Chondrocyte (in vitro differentiated cells): ENCODE results near the gene HTR7. TPM values are rescaled to one million over a fixed set of nuclear protein-coding genes. Genes with fewer than 3 reads are reported as not detected.
A peak's percentile ranks its signal among the peaks of the same experiment; 100 is the strongest.

Experiments
- DNase-seq: peaks from one replicate; pipeline ENCODE4 v3.0.0; 2021; ENCODE audit warnings: mixed read lengths, low spot score
- H3K27ac Mint-ChIP-seq: one replicate; pipeline ENCODE4 v1.8.0; 2021; ENCODE audit warnings: mild to moderate bottlenecking, moderate library complexity, mixed read lengths; ENCODE audit not compliant: unreplicated experiment
- H3K27me3 Mint-ChIP-seq: 2 replicates; pipeline ENCODE4 v1.8.0; 2021; ENCODE audit warnings: low read depth, mixed read lengths
- H3K36me3 Mint-ChIP-seq: 2 replicates; pipeline ENCODE4 v1.8.0; 2021; ENCODE audit warnings: low read depth, mixed read lengths
- H3K4me1 Mint-ChIP-seq: 2 replicates; pipeline ENCODE4 v1.8.0; 2021; ENCODE audit warnings: low read depth, mild to moderate bottlenecking, mixed read lengths
- H3K4me3 Mint-ChIP-seq: one replicate; pipeline ENCODE4 v1.8.0; 2021; ENCODE audit warnings: mild to moderate bottlenecking, moderate library complexity, mixed read lengths; ENCODE audit not compliant: unreplicated experiment
- H3K9me3 Mint-ChIP-seq: 2 replicates; pipeline ENCODE4 v1.8.0; 2021; ENCODE audit warnings: low read depth, mixed read lengths
- CTCF ChIP-seq: fragments of 200-600 bp; sonication (generic); IDR thresholded peaks from 2 replicates; pipeline ENCODE4 v1.5.0; 2021; ENCODE audit warnings: antibody characterized with exemption, mild to moderate bottlenecking, moderate library complexity
- total RNA-seq: library from RNA; stranded (reverse); gene quantifications from 3 replicates; pipeline ENCODE4 v1.2.1, GENCODE V29; 2021

Gene HTR7
- total RNA-seq, 1 donor from 2014 or later, result 0.32 TPM

GRCh38 chr10:90859321-90859751 lies 1.5 kb upstream of the HTR7 start:
- Mint-ChIP-seq H3K4me3 (peak overlapping the region; percentile 71), H3K27ac (peak overlapping the region; percentile 46), H3K27me3 (peaks cover 13% of the 10 kb centered on the region), H3K4me1 (peaks cover 20% of the 10 kb centered on the region), H3K36me3 (no peaks in the 10 kb centered on the region), H3K9me3 (no peaks in the 10 kb centered on the region)
- TF ChIP-seq CTCF, result no peak
- no peak for DNase-seq

- peaks cover 20% of the 10 kb centered on the region for H3K4me1 Mint-ChIP-seq
- no peak for TF ChIP-seq CTCF
- H3K9me3 Mint-ChIP-seq, result no peaks in the 10 kb centered on the region
- no peak overlapping the region for H3K27ac Mint-ChIP-seq
- H3K4me3 Mint-ChIP-seq, result peak overlapping the region; percentile 71
- H3K27me3 Mint-ChIP-seq, result peaks cover 10% of the 10 kb centered on the region
- DNase-seq, result no peak
- no peaks in the 10 kb centered on the region for H3K36me3 Mint-ChIP-seq
These were observed 676 bp upstream of the HTR7 start for GRCh38 chr10:90858461-90858968.

- H3K9me3 Mint-ChIP-seq, result no peaks in the 10 kb centered on the region
- peaks cover 4% of the 10 kb centered on the region for H3K27me3 Mint-ChIP-seq
- DNase-seq, result no peak
- H3K4me1 Mint-ChIP-seq, result peaks cover 20% of the 10 kb centered on the region
- peak overlapping the region; percentile 76 for H3K4me3 Mint-ChIP-seq
- H3K27ac Mint-ChIP-seq, result peak overlapping the region; percentile 57
- peaks cover under 1% of the 10 kb centered on the region for H3K36me3 Mint-ChIP-seq
- TF ChIP-seq CTCF, result no peak
These were observed 740 bp downstream of the HTR7 start for GRCh38 chr10:90856964-90857634.

- Mint-ChIP-seq H3K27ac (no peak overlapping the region), H3K9me3 (peaks cover 5% of the 10 kb centered on the region), H3K27me3 (peaks cover 4% of the 10 kb centered on the region), H3K4me1 (peaks cover 20% of the 10 kb centered on the region), H3K4me3 (peak overlapping the region; percentile 20), H3K36me3 (peaks cover 4% of the 10 kb centered on the region)
- no peak for TF ChIP-seq CTCF
- DNase-seq, result no peak
These were observed 1.6 kb downstream of the HTR7 start for GRCh38 chr10:90856261-90856660.

DNA sequence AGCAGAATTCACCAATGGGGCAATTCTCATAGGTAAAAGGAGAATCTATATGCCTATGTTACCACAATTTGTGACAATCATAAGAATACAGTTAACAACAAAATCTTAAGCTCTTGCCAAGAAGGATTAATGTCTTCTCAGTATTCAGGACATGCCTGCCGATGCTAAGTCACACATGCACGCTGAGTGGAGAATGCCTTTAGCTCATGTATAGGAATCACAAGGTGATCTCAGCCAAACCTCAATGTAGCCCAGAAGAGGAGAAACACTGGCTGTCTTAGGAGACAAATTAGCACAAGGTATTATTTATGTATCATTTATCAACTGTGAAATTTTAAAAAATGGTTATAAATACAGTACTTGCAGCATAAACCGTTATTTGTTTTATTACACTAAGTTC lies 2.7 kb downstream of the HTR7 start:
- H3K27me3 Mint-ChIP-seq, result peaks cover 4% of the 10 kb centered on the region
- no peak for TF ChIP-seq CTCF
- peaks cover 6% of the 10 kb centered on the region for H3K36me3 Mint-ChIP-seq
- peaks cover 20% of the 10 kb centered on the region for H3K4me1 Mint-ChIP-seq
- no peak overlapping the region for H3K27ac Mint-ChIP-seq
- H3K4me3 Mint-ChIP-seq, result no peak overlapping the region
- no peak for DNase-seq
- H3K9me3 Mint-ChIP-seq, result peaks cover 15% of the 10 kb centered on the region
